Stimulated activated CD8-positive, alpha-beta memory T cell treated with anti-CD3 and anti-CD28 coated beads, Interleukin-7, amount 100 ng/mL, for 1 hour (primary cell): Measurements from ENCODE around the gene PLPPR5.
"Not testable (repeated sequence)": the region's sequence is repeated elsewhere in the genome, so short reads cannot be mapped to it uniquely, and the experiment has no call there.

Source experiments
- DNase-seq, 2 donors: peaks; one replicate each; pipeline ENCODE4 v3.0.0-alpha.2; 2020; ENCODE audit warnings: low read depth in 2 of 2

The PLPPR5 gene

GRCh38 chr1:98919211-98919610 is 85.5 kb downstream of the PLPPR5 start:
- DNase-seq, result no peak

- DNase-seq, result no peak
Observed at GRCh38 chr1:98914547-98914946, 90.1 kb downstream of the PLPPR5 start.

GRCh38 chr1:98910827-98911226 is 93.8 kb downstream of the PLPPR5 start:
- no peak for DNase-seq

GRCh38 chr1:98908980-98909379 is 95.7 kb downstream of the PLPPR5 start:
- no peak for DNase-seq

- no peak for DNase-seq
Observed at GRCh38 chr1:98906809-98907208, 97.9 kb downstream of the PLPPR5 start.

GRCh38 chr1:98906361-98906760 is 98.3 kb downstream of the PLPPR5 start:
- no peak for DNase-seq

GRCh38 chr1:98904684-98905083 is 100.0 kb downstream of the PLPPR5 start:
- DNase-seq, result no peak

- no peak for DNase-seq
Observed at GRCh38 chr1:98903726-98904125, 100.9 kb downstream of the PLPPR5 start.

- DNase-seq, result no peak
Observed at GRCh38 chr1:98903261-98903660, 101.4 kb downstream of the PLPPR5 start.

- no peak for DNase-seq
Observed at GRCh38 chr1:98898940-98899339, 105.7 kb downstream of the PLPPR5 start.

GRCh38 chr1:98897479-98897878 is 107.2 kb downstream of the PLPPR5 start:
- DNase-seq, result no peak

GRCh38 chr1:98896711-98897445 is 107.8 kb downstream of the PLPPR5 start:
- DNase-seq, result no peak

- DNase-seq, result no peak
Observed at GRCh38 chr1:98893371-98893770, 111.3 kb downstream of the PLPPR5 start.

GRCh38 chr1:98888869-98889268 is 115.8 kb downstream of the PLPPR5 start:
- no peak for DNase-seq

GRCh38 chr1:98887507-98887906 is 117.2 kb downstream of the PLPPR5 start:
- DNase-seq, result no peak

GRCh38 chr1:98884864-98885263 is 119.8 kb downstream of the PLPPR5 start:
- no peak for DNase-seq

- DNase-seq, result no peak
Observed at GRCh38 chr1:98881901-98882300, 122.8 kb downstream of the PLPPR5 start.

- not testable (repeated sequence) for DNase-seq
Observed at GRCh38 chr1:98881234-98881633, 123.4 kb downstream of the PLPPR5 start.

GRCh38 chr1:98874828-98875227 is 129.8 kb downstream of the PLPPR5 start:
- no peak for DNase-seq

GRCh38 chr1:98870959-98871903 is 133.4 kb downstream of the PLPPR5 start:
- DNase-seq, result no peak

GRCh38 chr1:98865796-98866195 is 138.9 kb downstream of the PLPPR5 start:
- DNase-seq, result no peak

GRCh38 chr1:98860329-98860728 is 144.3 kb downstream of the PLPPR5 start:
- DNase-seq, result no peak

GRCh38 chr1:98854137-98854536 is 150.5 kb downstream of the PLPPR5 start:
- no peak for DNase-seq
